ENCODE data around the gene SEC14L5. TPM values are rescaled to one million over a fixed set of nuclear protein-coding genes. Genes with fewer than 3 reads are reported as not detected.

Gene SEC14L5
- total and polyA plus RNA-seq, 10 of the 15 experiments (the other 5 are each of a cell fraction or from before 2014, with no cell fraction given), result 0.01 TPM; not detected in 9

GRCh38 chr16:5062051-5062450 lies 103.9 kb downstream of the SEC14L5 start (continued):
- no peak for TF ChIP-seq ZBED1 (IDR thresholded peaks at IDR 0.05; ENCODE audit: borderline replicate concordance)
- no peak for TF ChIP-seq FOXK2 (IDR thresholded peaks at IDR 0.05)
- TF ChIP-seq NFYA (IDR thresholded peaks at IDR 0.05; ENCODE audit: borderline replicate concordance, low read depth, low read length), result no peak
- no peak for TF ChIP-seq E2F8 (IDR thresholded peaks at IDR 0.05; ENCODE audit: low read depth, partially characterized antibody)
- no peak for TF ChIP-seq KDM1A (IDR thresholded peaks at IDR 0.05; ENCODE audit: borderline replicate concordance)
- 0 out of 2 replicates have a peak, but pooled peaks have one; percentile 28 for TF ChIP-seq IRF4 (IDR thresholded peaks at IDR 0.05; ENCODE audit: low read depth, low read length)
- TF ChIP-seq POLR2AphosphoS5 (IDR thresholded peaks at IDR 0.05; ENCODE audit: low read length), result no peak
- TF ChIP-seq ZNF384 (IDR thresholded peaks at IDR 0.05; ENCODE audit: borderline replicate concordance, low read depth, low read length), result no peak
- TF ChIP-seq RUNX3 (IDR thresholded peaks at IDR 0.05; ENCODE audit: low read length), result peak; percentile 75
- no peak for TF ChIP-seq ZBTB11 (CRISPR knock-in tag; IDR thresholded peaks at IDR 0.05)
- TF ChIP-seq ESRRA (IDR thresholded peaks at IDR 0.05; ENCODE audit: low read length), result no peak
- TF ChIP-seq HDAC2 (IDR thresholded peaks at IDR 0.05), result no peak
- TF ChIP-seq JUNB (IDR thresholded peaks at IDR 0.05), result no peak
- no peak for TF ChIP-seq ASH2L (IDR thresholded peaks at IDR 0.05; ENCODE audit: borderline replicate concordance, low read depth)
- no peak for TF ChIP-seq ETV6 (conservative IDR thresholded peaks at IDR 0.05 in 1 of 2, IDR thresholded peaks at IDR 0.05 in 1 of 2; ENCODE audit: borderline replicate concordance in 1 of 2, low read depth in 1 of 2)
- TF ChIP-seq, protein P1, sequence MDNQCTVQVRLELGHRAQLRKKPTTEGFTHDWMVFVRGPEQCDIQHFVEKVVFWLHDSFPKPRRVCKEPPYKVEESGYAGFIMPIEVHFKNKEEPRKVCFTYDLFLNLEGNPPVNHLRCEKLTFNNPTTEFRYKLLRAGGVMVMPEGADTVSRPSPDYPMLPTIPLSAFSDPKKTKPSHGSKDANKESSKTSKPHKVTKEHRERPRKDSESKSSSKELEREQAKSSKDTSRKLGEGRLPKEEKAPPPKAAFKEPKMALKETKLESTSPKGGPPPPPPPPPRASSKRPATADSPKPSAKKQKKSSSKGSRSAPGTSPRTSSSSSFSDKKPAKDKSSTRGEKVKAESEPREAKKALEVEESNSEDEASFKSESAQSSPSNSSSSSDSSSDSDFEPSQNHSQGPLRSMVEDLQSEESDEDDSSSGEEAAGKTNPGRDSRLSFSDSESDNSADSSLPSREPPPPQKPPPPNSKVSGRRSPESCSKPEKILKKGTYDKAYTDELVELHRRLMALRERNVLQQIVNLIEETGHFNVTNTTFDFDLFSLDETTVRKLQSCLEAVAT (IDR thresholded peaks at IDR 0.05), result no peak
- 0 out of 2 replicates have a peak, but pooled peaks have one; percentile 23 for TF ChIP-seq CREB1 (IDR thresholded peaks at IDR 0.05; ENCODE audit: low read depth)
- no peak for TF ChIP-seq MTA3 (IDR thresholded peaks at IDR 0.05; ENCODE audit: borderline replicate concordance, low read length)
- peak; percentile 39; the same call in 1 of the 2 replicates for TF ChIP-seq CREM (IDR thresholded peaks at IDR 0.05; ENCODE audit: low read depth)
- no peak for TF ChIP-seq ZZZ3 (IDR thresholded peaks at IDR 0.05; ENCODE audit: control insufficient read depth, insufficient read length, low read depth)
- TF ChIP-seq EED (IDR thresholded peaks at IDR 0.05; ENCODE audit: low read depth), result 0 out of 2 replicates have a peak, but pooled peaks have one; percentile 18
- TF ChIP-seq BMI1 (IDR thresholded peaks at IDR 0.05; ENCODE audit: borderline replicate concordance), result no peak
- TF ChIP-seq TCF3 (IDR thresholded peaks at IDR 0.05; ENCODE audit: borderline replicate concordance, insufficient read depth, low read depth, low read length), result no peak
- TF ChIP-seq, protein P2, sequence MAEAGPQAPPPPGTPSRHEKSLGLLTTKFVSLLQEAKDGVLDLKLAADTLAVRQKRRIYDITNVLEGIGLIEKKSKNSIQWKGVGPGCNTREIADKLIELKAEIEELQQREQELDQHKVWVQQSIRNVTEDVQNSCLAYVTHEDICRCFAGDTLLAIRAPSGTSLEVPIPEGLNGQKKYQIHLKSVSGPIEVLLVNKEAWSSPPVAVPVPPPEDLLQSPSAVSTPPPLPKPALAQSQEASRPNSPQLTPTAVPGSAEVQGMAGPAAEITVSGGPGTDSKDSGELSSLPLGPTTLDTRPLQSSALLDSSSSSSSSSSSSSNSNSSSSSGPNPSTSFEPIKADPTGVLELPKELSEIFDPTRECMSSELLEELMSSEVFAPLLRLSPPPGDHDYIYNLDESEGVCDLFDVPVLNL (IDR thresholded peaks at IDR 0.05; ENCODE audit: low read depth, low read length), result no peak

Measured in GM12878 (cell line).